C4-2B (cell line): ENCODE results near the gene MED6.

Source experiments
- H3K27ac ChIP-seq: fragments of 450-650 bp; 2 replicates; pipeline ENCODE4 v1.5.1; 2017
- ZFX ChIP-seq: fragments of 450-650 bp; IDR thresholded peaks from 2 replicates; pipeline ENCODE4 v1.6.1; 2017
- TF ChIP-seq, protein P1 (sequence below): fragments of 450-650 bp; conservative IDR thresholded peaks from 2 replicates; pipeline ENCODE4 v1.5.1; 2017; ENCODE audit warnings: mild to moderate bottlenecking

The MED6 gene

GRCh38 chr14:70619708-70620107, 19.3 kb upstream of the MED6 start:
- no peak overlapping the region for H3K27ac ChIP-seq
- TF ChIP-seq, protein P1, sequence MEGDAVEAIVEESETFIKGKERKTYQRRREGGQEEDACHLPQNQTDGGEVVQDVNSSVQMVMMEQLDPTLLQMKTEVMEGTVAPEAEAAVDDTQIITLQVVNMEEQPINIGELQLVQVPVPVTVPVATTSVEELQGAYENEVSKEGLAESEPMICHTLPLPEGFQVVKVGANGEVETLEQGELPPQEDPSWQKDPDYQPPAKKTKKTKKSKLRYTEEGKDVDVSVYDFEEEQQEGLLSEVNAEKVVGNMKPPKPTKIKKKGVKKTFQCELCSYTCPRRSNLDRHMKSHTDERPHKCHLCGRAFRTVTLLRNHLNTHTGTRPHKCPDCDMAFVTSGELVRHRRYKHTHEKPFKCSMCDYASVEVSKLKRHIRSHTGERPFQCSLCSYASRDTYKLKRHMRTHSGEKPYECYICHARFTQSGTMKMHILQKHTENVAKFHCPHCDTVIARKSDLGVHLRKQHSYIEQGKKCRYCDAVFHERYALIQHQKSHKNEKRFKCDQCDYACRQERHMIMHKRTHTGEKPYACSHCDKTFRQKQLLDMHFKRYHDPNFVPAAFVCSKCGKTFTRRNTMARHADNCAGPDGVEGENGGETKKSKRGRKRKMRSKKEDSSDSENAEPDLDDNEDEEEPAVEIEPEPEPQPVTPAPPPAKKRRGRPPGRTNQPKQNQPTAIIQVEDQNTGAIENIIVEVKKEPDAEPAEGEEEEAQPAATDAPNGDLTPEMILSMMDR = no peak
- TF ChIP-seq ZFX = no peak

DNA sequence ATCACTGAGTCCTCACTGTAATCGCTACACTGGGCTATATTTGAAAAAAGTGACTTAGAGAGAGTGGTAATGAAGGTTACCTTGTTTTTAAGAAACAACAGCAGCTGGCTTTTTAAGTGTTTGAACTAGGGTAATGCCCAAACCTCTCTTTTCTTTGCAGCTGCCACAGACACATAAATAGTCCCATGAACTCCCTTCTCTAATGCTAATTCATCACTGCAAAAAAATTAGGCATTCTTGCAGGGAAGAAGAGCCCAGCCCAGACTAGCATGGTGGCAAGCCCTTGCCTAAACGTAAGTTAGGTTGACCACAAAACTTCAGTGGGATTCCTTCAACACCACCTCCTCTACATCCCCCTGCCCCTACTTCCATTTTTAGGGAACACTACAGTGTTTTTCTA, 17.9 kb upstream of the MED6 start:
- TF ChIP-seq, protein P1 = no peak
- TF ChIP-seq ZFX = no peak
- no peak overlapping the region for H3K27ac ChIP-seq

- TF ChIP-seq, protein P1 = no peak
- no peak for TF ChIP-seq ZFX
- H3K27ac ChIP-seq = no peak overlapping the region
These were observed 16.2 kb upstream of the MED6 start for GRCh38 chr14:70616646-70617045.

GRCh38 chr14:70611216-70611615, 10.8 kb upstream of the MED6 start:
- H3K27ac ChIP-seq = no peak overlapping the region
- TF ChIP-seq ZFX = no peak
- TF ChIP-seq, protein P1 = no peak

DNA sequence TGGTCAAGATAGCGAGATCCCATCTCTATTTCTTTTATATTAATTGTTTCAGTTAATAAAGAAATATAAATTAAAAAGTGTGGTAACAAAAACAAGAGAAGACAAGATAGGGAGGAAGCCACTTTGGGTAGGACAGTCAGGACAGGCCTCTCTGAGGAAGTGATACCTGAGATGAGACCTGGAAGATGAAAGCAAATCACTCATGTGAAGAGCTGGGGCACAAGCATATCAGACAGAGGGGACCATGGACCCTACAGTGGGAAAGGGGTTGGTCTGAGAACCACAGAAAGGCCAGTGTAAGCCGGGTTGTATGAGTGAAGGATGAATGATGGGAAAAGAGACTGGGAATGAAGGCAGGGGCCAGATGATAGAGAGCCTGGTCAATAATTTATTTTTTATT, 1.8 kb upstream of the MED6 start:
- TF ChIP-seq, protein P1 = no peak
- TF ChIP-seq ZFX = no peak
- H3K27ac ChIP-seq = no peak overlapping the region

DNA sequence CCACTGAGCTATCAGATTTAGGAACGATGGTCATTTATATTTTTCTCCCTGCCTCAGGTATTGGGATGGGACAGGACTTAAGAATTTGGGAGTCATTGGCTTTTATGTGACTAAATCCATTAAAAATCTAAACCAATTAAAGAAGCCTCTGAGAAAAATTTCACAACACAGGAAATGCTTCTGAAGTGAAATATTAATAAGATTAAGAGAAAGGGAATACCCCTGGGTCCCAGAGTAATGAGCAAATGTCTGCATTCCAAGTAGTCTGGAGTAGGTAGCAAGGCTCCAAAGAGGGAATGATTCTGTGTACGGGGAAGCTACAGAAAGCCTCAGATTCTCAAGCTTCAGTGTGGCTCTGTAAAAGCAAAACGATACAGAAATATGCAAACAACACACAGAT, 707 bp upstream of the MED6 start:
- no peak for TF ChIP-seq ZFX
- TF ChIP-seq, protein P1 = no peak
- H3K27ac ChIP-seq = peak overlapping the region; percentile 67

DNA sequence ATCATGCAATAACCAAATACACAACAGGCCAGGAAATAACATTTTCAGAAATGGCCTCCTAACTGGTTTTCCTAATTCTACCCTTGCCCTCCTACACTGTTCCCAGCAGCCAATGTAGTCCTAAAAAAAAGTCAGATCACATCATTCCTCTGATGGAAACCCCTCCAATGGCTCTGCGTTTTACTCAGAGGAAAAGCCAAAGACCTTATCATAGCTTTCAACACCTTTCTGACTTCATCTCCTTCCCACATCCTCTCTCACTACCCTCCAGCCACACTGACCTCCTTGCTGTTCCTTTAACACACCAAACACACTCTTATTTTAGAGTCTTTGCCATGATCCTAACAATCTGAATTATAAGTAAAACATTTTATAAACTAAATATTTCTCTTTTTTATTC, 1.1 kb downstream of the MED6 start:
- TF ChIP-seq, protein P1 = no peak
- TF ChIP-seq ZFX = no peak
- no peak overlapping the region for H3K27ac ChIP-seq
